ENCODE measurements around the gene MGAT4A.

MGAT4A gene

DNA sequence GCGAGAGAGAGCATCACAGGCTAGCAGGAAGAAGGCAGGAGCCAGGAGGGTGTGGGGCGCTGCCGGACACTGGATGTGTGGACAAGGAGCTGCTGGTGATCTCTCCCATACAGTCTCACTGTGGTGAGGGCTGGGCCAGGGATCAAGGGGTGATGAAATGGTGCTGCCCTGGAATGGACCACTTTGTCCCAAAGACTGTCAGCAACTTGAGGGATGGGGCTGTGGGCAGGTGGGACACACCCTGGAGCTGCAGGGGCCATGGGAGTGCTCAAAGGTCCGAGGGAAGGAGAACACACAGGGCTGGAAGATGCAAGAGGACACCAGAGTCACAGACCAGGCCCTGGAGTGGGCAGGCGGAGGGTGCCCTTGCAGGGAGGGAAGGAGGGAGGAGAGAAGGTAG, 160.6 kb downstream of the MGAT4A start:
- no peak overlapping the region for H3K18ac ChIP-seq (ENCODE audit: low read length)
- H2BK15ac ChIP-seq (ENCODE audit: low read length) = no peak overlapping the region
- H3K79me1 ChIP-seq (ENCODE audit: low read depth, low read length) = no peaks in the 10 kb centered on the region
- no peak overlapping the region for H3K4ac ChIP-seq (ENCODE audit: low read length)
- no peak overlapping the region for H3K27ac ChIP-seq (replicated peaks; ENCODE audit: low read length)
- H3K4me2 ChIP-seq (ENCODE audit: insufficient read depth, low read length, poor library complexity, severe bottlenecking) = no peak overlapping the region
- DNase-seq (ENCODE audit: low spot score) = no peak
- no peak overlapping the region for H4K8ac ChIP-seq (ENCODE audit: low read depth, low read length)
- no peak overlapping the region for H2BK120ac ChIP-seq (ENCODE audit: low read depth, low read length)
- H2AK5ac ChIP-seq (ENCODE audit: low read depth, low read length) = no peak overlapping the region
- no peak overlapping the region for H4K91ac ChIP-seq (ENCODE audit: low read depth, low read length, poor library complexity)
- peak overlapping the region; percentile 43 for H3K23ac ChIP-seq (ENCODE audit: low read depth, low read length, poor library complexity)
- no peak overlapping the region for H3K9ac ChIP-seq (ENCODE audit: low read depth, low read length, poor library complexity)
- no peak overlapping the region for H2BK5ac ChIP-seq (ENCODE audit: low read length)
- no CpG with 5 or more reads among the region's 5 CpGs for WGBS, 2 donors (ENCODE audit: extremely low coverage in 2 of 2, insufficient read length in 2 of 2, insufficient replicate concordance in 1 of 2)
- H3K9me3 ChIP-seq (replicated peaks in 1 of 2; ENCODE audit: control insufficient read depth in 2 of 2, insufficient read depth in 1 of 2, low read depth in 1 of 2, low read length in 2 of 2) = no peaks in the 10 kb centered on the region
- H2AFZ ChIP-seq (ENCODE audit: low read length) = no peak overlapping the region
- no peak overlapping the region for H3K14ac ChIP-seq (ENCODE audit: low read length)
- no peaks in the 10 kb centered on the region for H3K4me1 ChIP-seq (ENCODE audit: control insufficient read depth in 2 of 2, insufficient read depth in 1 of 2, low read depth in 1 of 2, low read length in 2 of 2)
- no peak overlapping the region for H2BK12ac ChIP-seq (ENCODE audit: low read length)
- H3K36me3 ChIP-seq (replicated peaks in 1 of 2; ENCODE audit: control insufficient read depth in 2 of 2, insufficient read depth in 2 of 2, low read length in 2 of 2) = peaks cover 28 to 90% of the 10 kb centered on the region in 2 donors
- H3K27me3 ChIP-seq (ENCODE audit: control insufficient read depth in 3 of 3, insufficient read depth in 3 of 3, low read depth in 1 of 3, low read length in 3 of 3) = no peaks in the 10 kb centered on the region
- H3K4me3 ChIP-seq (ENCODE audit: low read length in 2 of 2) = no peak overlapping the region

DNA sequence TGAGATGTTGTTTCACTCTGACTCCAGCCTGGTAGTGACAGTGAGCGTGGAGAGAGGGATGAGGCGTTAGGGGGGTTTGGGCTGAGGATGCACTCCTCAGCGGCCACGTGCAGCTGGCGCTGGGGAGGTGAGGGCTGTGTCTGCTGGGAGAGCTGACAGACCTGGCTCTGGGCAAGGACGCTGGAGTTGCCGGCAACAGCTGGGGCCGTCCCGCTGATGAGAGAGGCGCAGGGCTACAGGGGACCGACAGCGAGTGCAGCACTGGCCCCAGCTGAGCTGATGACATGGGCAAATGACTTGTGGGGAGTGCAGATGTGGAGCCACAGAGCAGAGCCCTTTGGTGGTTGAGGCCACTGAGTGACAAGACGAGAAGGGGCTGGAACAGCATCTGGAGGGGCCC, 161.0 kb downstream of the MGAT4A start:
- no peak overlapping the region for H3K4me2 ChIP-seq (ENCODE audit: insufficient read depth, low read length, poor library complexity, severe bottlenecking)
- no peak overlapping the region for H3K4ac ChIP-seq (ENCODE audit: low read length)
- H3K4me1 ChIP-seq (ENCODE audit: control insufficient read depth in 2 of 2, insufficient read depth in 1 of 2, low read depth in 1 of 2, low read length in 2 of 2) = no peaks in the 10 kb centered on the region
- no peak overlapping the region for H3K27ac ChIP-seq (replicated peaks; ENCODE audit: low read length)
- no peaks in the 10 kb centered on the region for H3K9me3 ChIP-seq (replicated peaks in 1 of 2; ENCODE audit: control insufficient read depth in 2 of 2, insufficient read depth in 1 of 2, low read depth in 1 of 2, low read length in 2 of 2)
- no peak overlapping the region for H3K14ac ChIP-seq (ENCODE audit: low read length)
- no peak overlapping the region for H4K91ac ChIP-seq (ENCODE audit: low read depth, low read length, poor library complexity)
- H4K8ac ChIP-seq (ENCODE audit: low read depth, low read length) = no peak overlapping the region
- DNase-seq (ENCODE audit: low spot score) = no peak
- peak overlapping the region; percentile 9 for H3K9ac ChIP-seq (ENCODE audit: low read depth, low read length, poor library complexity)
- peak overlapping the region; percentile 40 for H3K23ac ChIP-seq (ENCODE audit: low read depth, low read length, poor library complexity)
- H2BK12ac ChIP-seq (ENCODE audit: low read length) = no peak overlapping the region
- no peak overlapping the region for H3K4me3 ChIP-seq (ENCODE audit: low read length in 2 of 2)
- H2BK15ac ChIP-seq (ENCODE audit: low read length) = no peak overlapping the region
- no peaks in the 10 kb centered on the region for H3K27me3 ChIP-seq (ENCODE audit: control insufficient read depth in 3 of 3, insufficient read depth in 3 of 3, low read depth in 1 of 3, low read length in 3 of 3)
- H2BK120ac ChIP-seq (ENCODE audit: low read depth, low read length) = no peak overlapping the region
- peaks cover 31 to 89% of the 10 kb centered on the region in 2 donors for H3K36me3 ChIP-seq (replicated peaks in 1 of 2; ENCODE audit: control insufficient read depth in 2 of 2, insufficient read depth in 2 of 2, low read length in 2 of 2)
- H3K79me1 ChIP-seq (ENCODE audit: low read depth, low read length) = no peaks in the 10 kb centered on the region
- H2BK5ac ChIP-seq (ENCODE audit: low read length) = no peak overlapping the region
- no peak overlapping the region for H3K18ac ChIP-seq (ENCODE audit: low read length)
- no peak overlapping the region for H2AFZ ChIP-seq (ENCODE audit: low read length)
- no peak overlapping the region for H2AK5ac ChIP-seq (ENCODE audit: low read depth, low read length)
- no CpG with 5 or more reads among the region's 13 CpGs for WGBS, 2 donors (ENCODE audit: extremely low coverage in 2 of 2, insufficient read length in 2 of 2, insufficient replicate concordance in 1 of 2)

DNA sequence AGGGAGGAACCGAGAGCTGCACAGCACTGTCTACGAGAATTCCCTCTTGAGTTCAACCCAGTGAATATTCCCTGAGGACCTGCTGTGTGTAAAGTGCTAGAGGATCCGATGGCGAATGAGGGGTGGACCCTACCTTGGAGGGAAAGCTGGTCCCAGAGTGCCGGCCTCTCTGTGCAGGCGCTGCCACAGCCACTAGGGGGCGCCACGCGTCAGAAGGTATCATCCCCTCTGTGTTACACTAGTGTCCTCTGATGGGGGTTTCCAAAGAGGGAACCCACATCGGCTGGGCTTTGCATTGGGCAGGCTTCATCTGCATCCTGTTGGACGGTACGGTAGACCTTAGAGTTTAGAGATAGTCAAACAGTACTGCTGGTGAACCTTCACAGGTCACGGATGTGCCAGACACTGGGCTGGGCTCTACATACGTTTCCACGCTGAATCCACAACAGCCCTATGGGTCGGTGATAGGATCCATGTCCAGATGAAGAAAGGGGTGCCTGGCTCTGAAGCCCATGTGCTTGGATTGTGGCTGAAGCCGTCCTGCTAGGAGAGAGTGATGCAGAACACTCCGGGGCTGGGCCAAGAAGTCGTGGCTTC, 161.6 kb downstream of the MGAT4A start:
- H3K79me1 ChIP-seq (ENCODE audit: low read depth, low read length) = no peaks in the 10 kb centered on the region
- no peak overlapping the region for H4K8ac ChIP-seq (ENCODE audit: low read depth, low read length)
- H2BK120ac ChIP-seq (ENCODE audit: low read depth, low read length) = no peak overlapping the region
- no peak overlapping the region for H3K18ac ChIP-seq (ENCODE audit: low read length)
- H3K4me3 ChIP-seq (ENCODE audit: low read length in 2 of 2) = no peak overlapping the region
- H3K36me3 ChIP-seq (replicated peaks in 1 of 2; ENCODE audit: control insufficient read depth in 2 of 2, insufficient read depth in 2 of 2, low read length in 2 of 2) = peaks cover 35 to 91% of the 10 kb centered on the region in 2 donors
- no peaks in the 10 kb centered on the region for H3K27me3 ChIP-seq (ENCODE audit: control insufficient read depth in 3 of 3, insufficient read depth in 3 of 3, low read depth in 1 of 3, low read length in 3 of 3)
- no peak overlapping the region for H2AFZ ChIP-seq (ENCODE audit: low read length)
- no peak overlapping the region for H3K4me2 ChIP-seq (ENCODE audit: insufficient read depth, low read length, poor library complexity, severe bottlenecking)
- no peak overlapping the region for H2BK12ac ChIP-seq (ENCODE audit: low read length)
- no peak overlapping the region for H2BK15ac ChIP-seq (ENCODE audit: low read length)
- no peak overlapping the region for H4K91ac ChIP-seq (ENCODE audit: low read depth, low read length, poor library complexity)
- no peak overlapping the region for H3K4ac ChIP-seq (ENCODE audit: low read length)
- peak; percentile 29 for DNase-seq (ENCODE audit: low spot score)
- no peaks in the 10 kb centered on the region for H3K4me1 ChIP-seq (ENCODE audit: control insufficient read depth in 2 of 2, insufficient read depth in 1 of 2, low read depth in 1 of 2, low read length in 2 of 2)
- no peak overlapping the region for H3K14ac ChIP-seq (ENCODE audit: low read length)
- no peak overlapping the region for H3K9ac ChIP-seq (ENCODE audit: low read depth, low read length, poor library complexity)
- no peak overlapping the region for H2AK5ac ChIP-seq (ENCODE audit: low read depth, low read length)
- no CpG with 5 or more reads among the region's 19 CpGs for WGBS, 2 donors (ENCODE audit: extremely low coverage in 2 of 2, insufficient read length in 2 of 2, insufficient replicate concordance in 1 of 2)
- H2BK5ac ChIP-seq (ENCODE audit: low read length) = no peak overlapping the region
- H3K27ac ChIP-seq (replicated peaks; ENCODE audit: low read length) = no peak overlapping the region
- H3K23ac ChIP-seq (ENCODE audit: low read depth, low read length, poor library complexity) = no peak overlapping the region
- H3K9me3 ChIP-seq (replicated peaks in 1 of 2; ENCODE audit: control insufficient read depth in 2 of 2, insufficient read depth in 1 of 2, low read depth in 1 of 2, low read length in 2 of 2) = no peaks in the 10 kb centered on the region

All from neuronal stem cell (in vitro differentiated cells).